ENCODE results near the gene THSD4.

- TF ChIP-seq CTCF (IDR thresholded peaks at IDR 0.05; ENCODE audit: low read depth, low read length, poor library complexity, severe bottlenecking) (no peak), EZH2phosphoT487 (IDR thresholded peaks at IDR 0.05; ENCODE audit: borderline replicate concordance, low read length) (no peak)
Observed at GRCh38 chr15:71821547-71822129, 706.4 kb downstream of the THSD4 start.
